Stimulated activated CD4-positive, alpha-beta T cell treated with anti-CD3 and anti-CD28 coated beads, Interleukin-15, amount 100 ng/mL, for 1 hour (primary cell): Measurements from ENCODE around the gene TYMP.

Experiments
- DNase-seq, 2 donors: peaks; one replicate each; pipeline ENCODE4 v3.0.0-alpha.2; 2020; ENCODE audit warnings: low read depth in 1 of 2, low spot score in 1 of 2

The TYMP gene

GRCh38 chr22:50563413-50564160, 33.8 kb upstream of the TYMP start:
- no peak for DNase-seq

- peak; percentile 94 to 96 for DNase-seq
Observed at GRCh38 chr22:50562523-50563412, 33.0 kb upstream of the TYMP start, which contains the start of gene SYCE3. SYCE3 (minus strand) TSS chr22:50562919; CDS start chr22:50556405, 6,514 bp downstream.

- DNase-seq = no peak
Observed at GRCh38 chr22:50561401-50562358, 31.9 kb upstream of the TYMP start.

GRCh38 chr22:50560034-50560433, 30.2 kb upstream of the TYMP start:
- DNase-seq = no peak

- no peak for DNase-seq
Observed at GRCh38 chr22:50556703-50557102, 26.9 kb upstream of the TYMP start.

- no peak for DNase-seq
Observed at GRCh38 chr22:50553310-50553709, 23.5 kb upstream of the TYMP start.

- no peak for DNase-seq
Observed at GRCh38 chr22:50551160-50551752, 21.4 kb upstream of the TYMP start.

- DNase-seq = no peak
Observed at GRCh38 chr22:50550395-50550794, 20.6 kb upstream of the TYMP start.

GRCh38 chr22:50548921-50549790, 19.3 kb upstream of the TYMP start:
- no peak for DNase-seq

- DNase-seq = peak in 1 of 2 donors; percentile 42
Observed at GRCh38 chr22:50548040-50548920, 18.5 kb upstream of the TYMP start.

- DNase-seq = no peak
Observed at GRCh38 chr22:50547263-50547985, 17.6 kb upstream of the TYMP start.

GRCh38 chr22:50546326-50547262, 16.8 kb upstream of the TYMP start:
- DNase-seq = no peak

- no peak for DNase-seq
Observed at GRCh38 chr22:50545522-50546325, 15.9 kb upstream of the TYMP start, which contains the start of gene KLHDC7B. KLHDC7B (plus strand) TSS chr22:50545899; CDS start chr22:50546244, 345 bp downstream.

GRCh38 chr22:50544746-50545253, 15.0 kb upstream of the TYMP start:
- DNase-seq = no peak

- DNase-seq = peak; percentile 71 to 77
Observed at GRCh38 chr22:50544078-50544745, 14.4 kb upstream of the TYMP start.
